Measurements from ENCODE around the gene FNDC10. TPM values are rescaled to one million over a fixed set of nuclear protein-coding genes. Genes with fewer than 3 reads are reported as not detected.

FNDC10 gene
- total and polyA plus RNA-seq, 10 of the 15 experiments (the other 5 are each of a cell fraction or from before 2014, with no cell fraction given) = 0.05 to 1.3 (median 0.25) TPM; not detected in 4

DNA sequence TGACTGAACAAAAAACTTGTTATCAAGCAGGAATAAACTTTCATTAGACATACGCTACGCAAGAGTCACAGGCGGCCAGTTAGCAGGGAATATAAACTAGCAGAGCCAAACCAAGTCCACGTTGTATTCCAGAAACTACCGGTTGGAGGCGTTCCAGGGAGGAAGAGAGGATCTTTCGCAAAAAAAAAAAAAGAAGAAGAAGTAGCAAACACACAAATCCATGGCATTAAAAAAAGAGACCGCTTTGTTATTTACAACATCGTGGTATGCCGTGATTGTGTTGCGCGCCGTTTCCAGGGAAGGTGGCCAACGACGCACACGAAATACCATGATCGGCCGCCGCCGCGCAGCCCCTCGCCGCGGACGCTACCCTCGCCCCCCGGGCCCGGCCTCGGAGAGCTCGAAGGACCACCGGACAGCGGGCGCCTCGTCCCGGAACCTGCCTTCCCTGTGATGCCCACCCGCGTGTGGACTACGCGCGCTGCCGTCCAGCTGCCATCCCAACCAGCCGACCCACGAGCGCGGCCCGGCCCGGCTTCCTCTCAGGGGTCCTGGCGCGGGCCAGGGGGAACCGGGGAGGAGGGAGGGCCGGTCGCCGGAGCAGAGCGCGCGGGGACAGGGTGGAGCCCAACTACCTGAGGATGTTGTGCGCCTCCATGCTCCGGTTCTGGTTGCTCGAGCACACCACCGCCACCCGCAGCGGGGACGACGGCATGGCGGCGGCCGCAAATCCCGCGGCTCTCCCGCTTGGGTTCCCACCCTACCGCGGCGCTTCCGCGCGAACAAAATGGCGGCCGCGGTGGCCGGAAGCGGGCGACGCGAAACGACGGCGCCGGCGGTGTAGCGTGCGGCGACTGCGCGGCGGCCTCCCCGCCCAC lies 25.9 kb downstream of the FNDC10 start (continued):
- peak; percentile 97; the same call in 1 of the 2 replicates for TF ChIP-seq GATAD2B (conservative IDR thresholded peaks at IDR 0.05; ENCODE audit: low read depth)
- TF ChIP-seq, protein P1, sequence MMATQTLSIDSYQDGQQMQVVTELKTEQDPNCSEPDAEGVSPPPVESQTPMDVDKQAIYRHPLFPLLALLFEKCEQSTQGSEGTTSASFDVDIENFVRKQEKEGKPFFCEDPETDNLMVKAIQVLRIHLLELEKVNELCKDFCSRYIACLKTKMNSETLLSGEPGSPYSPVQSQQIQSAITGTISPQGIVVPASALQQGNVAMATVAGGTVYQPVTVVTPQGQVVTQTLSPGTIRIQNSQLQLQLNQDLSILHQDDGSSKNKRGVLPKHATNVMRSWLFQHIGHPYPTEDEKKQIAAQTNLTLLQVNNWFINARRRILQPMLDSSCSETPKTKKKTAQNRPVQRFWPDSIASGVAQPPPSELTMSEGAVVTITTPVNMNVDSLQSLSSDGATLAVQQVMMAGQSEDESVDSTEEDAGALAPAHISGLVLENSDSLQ (IDR thresholded peaks at IDR 0.05) = 0 out of 2 replicates have a peak, but pooled peaks have one; percentile 8
- peak in 1 of 2 experiments; percentile 10; a peak in 1 of 4 replicates for TF ChIP-seq IKZF2 (IDR thresholded peaks at IDR 0.05)
- peak; percentile 98 for TF ChIP-seq YY1 (IDR thresholded peaks at IDR 0.05; ENCODE audit: low read depth, low read length)
- peak; percentile 63 for TF ChIP-seq ZNF384 (IDR thresholded peaks at IDR 0.05; ENCODE audit: borderline replicate concordance, low read depth, low read length)
- no peak for TF ChIP-seq SREBF2 (IDR thresholded peaks at IDR 0.05; ENCODE audit: low read length)
- TF ChIP-seq, protein P2, sequence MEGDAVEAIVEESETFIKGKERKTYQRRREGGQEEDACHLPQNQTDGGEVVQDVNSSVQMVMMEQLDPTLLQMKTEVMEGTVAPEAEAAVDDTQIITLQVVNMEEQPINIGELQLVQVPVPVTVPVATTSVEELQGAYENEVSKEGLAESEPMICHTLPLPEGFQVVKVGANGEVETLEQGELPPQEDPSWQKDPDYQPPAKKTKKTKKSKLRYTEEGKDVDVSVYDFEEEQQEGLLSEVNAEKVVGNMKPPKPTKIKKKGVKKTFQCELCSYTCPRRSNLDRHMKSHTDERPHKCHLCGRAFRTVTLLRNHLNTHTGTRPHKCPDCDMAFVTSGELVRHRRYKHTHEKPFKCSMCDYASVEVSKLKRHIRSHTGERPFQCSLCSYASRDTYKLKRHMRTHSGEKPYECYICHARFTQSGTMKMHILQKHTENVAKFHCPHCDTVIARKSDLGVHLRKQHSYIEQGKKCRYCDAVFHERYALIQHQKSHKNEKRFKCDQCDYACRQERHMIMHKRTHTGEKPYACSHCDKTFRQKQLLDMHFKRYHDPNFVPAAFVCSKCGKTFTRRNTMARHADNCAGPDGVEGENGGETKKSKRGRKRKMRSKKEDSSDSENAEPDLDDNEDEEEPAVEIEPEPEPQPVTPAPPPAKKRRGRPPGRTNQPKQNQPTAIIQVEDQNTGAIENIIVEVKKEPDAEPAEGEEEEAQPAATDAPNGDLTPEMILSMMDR (IDR thresholded peaks at IDR 0.05 in 2 of 3, conservative IDR thresholded peaks at IDR 0.05 in 1 of 3; ENCODE audit: control insufficient read depth in 2 of 3, extremely low read depth in 1 of 3, insufficient read depth in 1 of 3, low read depth in 3 of 3, low read length in 3 of 3) = peak in 1 of 3 experiments; percentile 8; a peak in 1 of 6 replicates
- TF ChIP-seq CBX3 (IDR thresholded peaks at IDR 0.05; ENCODE audit: borderline replicate concordance, low read depth) = no peak

DNA sequence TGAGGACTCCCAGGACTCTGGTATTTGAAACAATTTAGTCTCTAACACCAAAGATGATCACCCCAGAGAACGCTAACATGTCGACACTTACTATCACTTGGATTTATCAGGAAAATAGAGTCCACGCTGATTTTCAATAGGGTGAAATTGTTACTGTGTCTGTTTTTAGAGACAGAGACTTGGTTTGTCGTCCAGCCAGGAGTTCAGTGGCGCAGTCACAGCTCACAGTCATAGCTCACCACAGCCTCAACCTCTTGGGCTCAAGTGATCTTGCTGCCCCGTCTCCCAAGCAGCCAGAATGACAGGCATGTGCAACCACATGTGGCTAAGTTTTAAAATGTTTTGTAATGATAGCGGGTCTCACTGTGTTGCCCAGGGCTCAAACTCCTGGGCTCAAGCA lies 30.6 kb downstream of the FNDC10 start:
- BruUV-seq (replicated peaks) = no TSS peak
- H3K9me3 ChIP-seq (replicated peaks; ENCODE audit: control insufficient read depth, insufficient read depth, low read length) = no peaks in the 10 kb centered on the region
- intact Hi-C loops (cut with micrococcal nuclease; ENCODE audit: unreplicated experiment) (no loop called here), in situ Hi-C loops (cut with MboI) (no loop called here)
- H3K79me2 ChIP-seq (ENCODE audit: control insufficient read depth, insufficient read depth, low read length) = peaks cover 77% of the 10 kb centered on the region
- no peaks in the 10 kb centered on the region for H3K4me1 ChIP-seq (ENCODE audit: control insufficient read depth, insufficient read depth, low read length)
- H4K20me1 ChIP-seq (ENCODE audit: control insufficient read depth, insufficient read depth) = peaks cover 22% of the 10 kb centered on the region
- ChIA-PET CTCF (no interaction called here), SMC1A (ENCODE audit: uncharacterized antibody, unreplicated experiment) (no interaction called here), RAD21 (ENCODE audit: unreplicated experiment) (no interaction called here), POLR2A (interaction anchor here (0.6 kb wide), 1 partner anchor 106 kb away, joined by 5 read pairs; no protein-coding TSS in a partner anchor)
- WGBS (ENCODE audit: insufficient coverage, insufficient replicate concordance, low lambda C conversion rate, missing lambda C conversion rate) = 92% methylated on average over 7 of the region's 7 CpGs
- H2AFZ ChIP-seq (ENCODE audit: control insufficient read depth, low read depth, low read length) = no peak overlapping the region
- no peak overlapping the region for H3K9ac ChIP-seq (ENCODE audit: control insufficient read depth, insufficient read depth, low read length)
- no peak overlapping the region for H3K4me2 ChIP-seq (ENCODE audit: control insufficient read depth, insufficient read depth)
- H3K36me3 ChIP-seq (ENCODE audit: control insufficient read depth in 2 of 2, insufficient read depth in 2 of 2, low read length in 1 of 2) = peaks cover 10 to 27% of the 10 kb centered on the region in 2 experiments
- ATAC-seq (no peak; the same call in 2 of the 3 replicates), FAIRE-seq (no peak), DNase-seq (ENCODE audit: low read depth, low spot score) (no peak)
- TF ChIP-seq MEF2A (IDR thresholded peaks at IDR 0.05; ENCODE audit: insufficient read depth, low read depth, low read length) (no peak), CHD1 (IDR thresholded peaks at IDR 0.05; ENCODE audit: low read depth, low read length) (no peak), SIN3A (IDR thresholded peaks at IDR 0.05; ENCODE audit: low read depth, low read length) (no peak), SMAD1 (IDR thresholded peaks at IDR 0.05; ENCODE audit: low read depth, partially characterized antibody) (no peak)
- TF ChIP-seq, protein P1 (IDR thresholded peaks at IDR 0.05) = 0 out of 2 replicates have a peak, but pooled peaks have one; percentile 20
- no peak overlapping the region for H3K27ac ChIP-seq (ENCODE audit: control insufficient read depth, insufficient read depth)
- no peak overlapping the region for H3K4me3 ChIP-seq
- no peaks in the 10 kb centered on the region for H3K27me3 ChIP-seq (replicated peaks in 1 of 2; ENCODE audit: control insufficient read depth in 2 of 2, insufficient read depth in 2 of 2, low read length in 1 of 2)
